ENCODE measurements around the gene PPP6R1.

- TF ChIP-seq CTCF (conservative IDR thresholded peaks at IDR 0.05 in 1 of 2, IDR thresholded peaks at IDR 0.05 in 1 of 2; ENCODE audit: low read depth in 1 of 2, low read length in 2 of 2) (no peak), EZH2 (IDR thresholded peaks at IDR 0.05; ENCODE audit: low read length, missing control alignments) (no peak)
These were observed 43.5 kb upstream of the PPP6R1 start for GRCh38 chr19:55302318-55302703.

All from fibroblast of lung (primary cell).